HG02759 (cell line): Measurements from ENCODE around the gene TAF4.
"Not testable (repeated sequence)": the region's sequence is repeated elsewhere in the genome, so short reads cannot be mapped to it uniquely, and the experiment has no call there.

Experiments
- ATAC-seq: cut with Tn5 transposase; IDR thresholded peaks from one replicate; pipeline ENCODE4 v1.9.1; 2021; ENCODE audit warnings: mild to moderate bottlenecking, moderate library complexity; ENCODE audit not compliant: unreplicated experiment

TAF4 gene

DNA sequence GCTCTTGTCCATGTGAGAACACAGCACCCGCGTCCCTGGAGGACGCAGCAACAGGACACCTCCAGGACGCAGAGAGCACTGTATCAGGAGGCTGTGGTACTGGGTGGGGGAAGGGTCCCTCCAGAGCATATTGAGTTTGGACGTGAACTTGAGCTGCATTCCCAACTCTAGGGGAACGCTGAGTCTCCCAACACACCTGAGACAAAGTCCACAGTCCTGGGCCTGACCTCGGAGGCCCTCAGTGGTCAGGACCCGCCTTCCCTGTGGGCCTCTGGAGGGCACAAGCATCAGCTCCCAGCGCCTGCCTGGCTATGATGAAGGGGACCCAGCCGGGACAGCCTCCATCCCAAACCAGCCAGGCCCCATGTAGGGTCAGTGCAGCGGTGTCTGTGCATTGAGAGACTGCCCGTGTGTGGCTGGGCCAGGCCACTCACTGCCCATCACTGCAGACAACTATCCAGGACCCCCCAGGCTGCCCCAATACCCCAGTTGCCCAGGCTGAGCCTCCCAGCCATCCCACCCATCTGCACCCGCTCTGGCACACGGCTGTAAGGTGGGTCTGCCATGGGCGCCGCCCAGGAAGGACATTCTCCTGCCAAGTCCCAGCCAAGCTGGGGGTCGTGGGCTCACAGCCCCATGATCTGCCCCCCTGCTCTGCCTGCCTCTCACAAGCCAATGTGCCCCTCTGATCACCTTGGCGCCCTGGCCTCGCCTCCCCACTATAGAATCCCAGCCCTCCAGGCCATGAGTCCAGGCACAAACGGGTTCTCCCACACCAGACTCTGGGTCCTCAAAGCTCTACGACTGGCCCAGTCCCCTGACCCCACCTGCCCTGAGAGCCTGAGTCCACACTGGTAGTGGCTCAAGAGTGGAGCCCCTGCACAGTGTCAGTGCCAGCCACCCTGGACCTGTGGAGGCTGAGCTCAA is 115.7 kb downstream of the TAF4 start:
- no peak for ATAC-seq

DNA sequence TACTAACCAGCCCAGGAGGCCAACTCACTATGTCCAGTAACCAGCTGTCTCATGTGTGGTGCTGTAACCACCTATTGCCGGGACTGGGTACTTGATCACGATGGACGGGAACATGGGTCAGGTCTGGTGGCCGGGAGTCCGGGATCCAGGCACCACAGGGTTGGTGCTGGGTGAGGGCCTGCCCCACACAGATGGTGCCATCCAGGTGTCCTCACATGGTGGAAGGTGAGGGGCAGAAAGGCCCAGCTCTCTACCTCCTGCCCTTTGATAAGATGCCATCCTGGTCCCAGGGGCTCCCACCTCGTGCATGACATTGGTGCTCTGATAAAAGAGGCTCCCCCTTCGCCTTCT is 116.3 kb downstream of the TAF4 start:
- ATAC-seq, result no peak

DNA sequence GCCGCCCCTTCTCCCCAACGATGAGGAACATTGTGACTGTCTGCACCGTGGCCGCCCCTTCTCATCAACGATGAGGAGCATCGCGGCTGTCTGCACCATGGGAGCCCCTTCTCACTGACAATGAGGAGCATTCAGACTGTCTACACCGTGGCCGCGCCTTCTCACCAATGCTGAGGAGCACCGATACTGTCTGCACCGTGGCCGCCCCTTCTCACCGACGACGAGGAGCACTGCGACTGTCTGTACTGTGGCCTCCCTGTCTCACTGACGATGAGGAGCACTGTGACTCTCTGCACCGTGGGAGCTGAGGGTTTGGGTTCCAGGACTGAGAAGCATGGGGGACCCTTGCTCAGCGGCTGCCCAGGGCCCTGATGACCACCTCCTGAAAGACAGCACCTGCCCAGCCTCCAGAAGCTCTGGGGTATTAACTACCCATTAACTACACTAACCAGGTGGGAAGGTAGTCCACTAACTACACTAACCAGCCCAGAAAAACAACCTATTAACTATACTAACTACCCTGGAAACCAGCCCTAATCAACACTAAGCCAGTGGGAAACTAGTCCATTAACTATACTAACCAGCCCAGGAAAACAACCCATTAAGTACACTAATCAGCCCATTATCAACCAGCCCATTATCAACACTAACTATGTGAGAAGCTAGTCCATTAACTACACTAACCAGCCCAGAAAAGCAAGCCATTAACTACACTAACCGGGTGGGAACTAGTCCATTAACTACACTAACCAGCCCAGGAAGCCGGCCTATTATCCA is 116.9 kb downstream of the TAF4 start:
- ATAC-seq, result no peak

DNA sequence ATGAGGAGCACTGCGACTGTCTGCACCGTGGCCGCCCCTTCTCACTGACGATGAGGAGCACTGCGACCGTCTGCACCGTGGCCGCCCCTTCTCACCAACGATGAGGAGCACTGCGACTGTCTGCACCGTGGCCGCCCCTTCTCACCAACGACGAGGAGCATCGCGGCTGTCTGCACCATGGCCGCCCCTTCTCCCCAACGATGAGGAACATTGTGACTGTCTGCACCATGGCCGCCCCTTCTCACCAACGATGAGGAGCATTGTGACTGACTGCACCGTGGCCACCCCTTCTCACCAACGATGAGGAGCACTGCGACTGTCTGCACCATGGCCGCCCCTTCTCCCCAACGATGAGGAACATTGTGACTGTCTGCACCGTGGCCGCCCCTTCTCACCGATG is 117.6 kb downstream of the TAF4 start:
- not testable (repeated sequence) for ATAC-seq

DNA sequence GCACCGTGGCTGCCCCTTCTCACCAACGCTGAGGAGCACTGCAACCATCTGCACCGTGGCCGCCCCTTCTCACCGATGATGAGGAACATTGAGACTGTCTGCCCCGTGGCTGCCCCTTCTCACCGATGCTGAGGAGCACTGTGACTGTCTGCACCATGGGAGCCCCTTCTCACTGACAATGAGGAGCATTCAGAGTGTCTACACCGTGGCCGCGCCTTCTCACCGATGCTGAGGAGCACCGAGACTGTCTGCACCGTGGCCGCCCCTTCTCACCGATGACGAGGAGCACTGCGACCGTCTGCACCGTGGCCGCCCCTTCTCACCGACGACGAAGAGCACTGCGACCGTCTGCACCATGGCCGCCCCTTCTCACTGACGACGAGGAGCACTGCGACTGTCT is 120.2 kb downstream of the TAF4 start:
- ATAC-seq, result not testable (repeated sequence)

DNA sequence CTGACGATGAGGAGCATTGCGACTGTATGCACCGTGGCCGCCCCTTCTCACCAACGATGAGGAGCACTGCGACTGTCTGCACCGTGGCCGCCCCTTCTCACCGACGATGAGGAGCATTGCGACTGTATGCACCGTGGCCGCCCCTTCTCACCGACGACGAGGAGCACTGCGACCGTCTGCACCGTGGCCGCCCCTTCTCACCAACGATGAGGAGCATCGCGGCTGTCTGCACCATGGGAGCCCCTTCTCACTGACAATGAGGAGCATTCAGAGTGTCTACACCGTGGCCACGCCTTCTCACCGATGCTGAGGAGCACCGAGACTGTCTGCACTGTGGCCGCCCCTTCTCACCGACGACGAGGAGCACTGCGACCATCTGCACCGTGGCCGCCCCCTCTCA is 120.7 kb downstream of the TAF4 start:
- not testable (repeated sequence) for ATAC-seq

DNA sequence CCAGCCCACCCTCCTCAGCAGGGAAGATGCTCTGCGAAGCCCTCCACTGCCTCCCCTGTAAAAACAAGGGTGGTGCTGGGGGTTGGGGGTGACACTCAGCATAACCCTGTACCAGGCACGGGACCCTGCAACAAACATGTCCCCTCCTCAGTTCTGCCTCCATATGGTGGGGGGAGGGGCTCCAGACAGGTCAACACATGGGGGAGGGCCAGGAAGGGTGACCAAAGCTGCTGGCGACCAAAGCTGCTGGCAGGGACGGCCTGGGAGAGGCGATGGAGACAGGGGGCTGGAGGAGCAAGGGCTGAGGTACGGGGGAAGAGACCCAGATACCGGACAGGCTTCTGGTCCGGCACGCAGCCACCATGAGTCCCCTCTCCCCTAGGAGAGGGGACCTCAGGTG is 123.2 kb downstream of the TAF4 start:
- ATAC-seq, result no peak

DNA sequence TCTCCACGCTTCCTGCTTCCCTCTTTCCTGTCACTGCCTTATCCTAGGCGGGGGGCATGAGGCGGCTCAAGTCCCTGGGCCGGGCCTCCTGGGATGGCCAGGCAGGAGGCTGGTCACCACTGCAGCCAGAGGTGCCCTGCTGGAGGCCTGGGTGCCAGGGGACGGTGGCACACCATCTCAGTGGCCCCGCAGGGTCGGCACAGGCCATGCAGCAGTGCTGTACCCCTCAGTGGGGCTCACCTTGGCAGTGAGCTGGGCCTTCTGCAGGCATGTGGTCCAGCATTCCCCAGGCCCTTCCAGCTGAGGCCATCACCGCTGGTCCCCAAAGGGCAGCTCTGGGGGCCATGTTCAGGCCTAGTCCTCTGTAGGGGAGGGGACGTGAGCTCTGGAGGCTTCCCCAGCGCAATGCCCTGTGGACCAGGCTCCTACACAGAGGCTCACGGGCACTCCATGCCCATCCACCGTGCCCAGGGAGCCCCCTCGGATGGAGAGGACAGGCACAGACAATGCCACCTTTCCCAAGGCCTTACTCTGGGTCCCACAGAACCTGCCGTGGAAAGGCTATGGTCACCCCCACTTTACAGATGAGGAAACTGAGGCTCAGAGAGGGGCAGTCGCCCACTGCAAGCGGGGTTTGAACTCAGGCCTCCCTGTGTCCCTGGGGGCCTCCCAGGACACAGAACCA is 123.8 kb downstream of the TAF4 start:
- no peak for ATAC-seq

DNA sequence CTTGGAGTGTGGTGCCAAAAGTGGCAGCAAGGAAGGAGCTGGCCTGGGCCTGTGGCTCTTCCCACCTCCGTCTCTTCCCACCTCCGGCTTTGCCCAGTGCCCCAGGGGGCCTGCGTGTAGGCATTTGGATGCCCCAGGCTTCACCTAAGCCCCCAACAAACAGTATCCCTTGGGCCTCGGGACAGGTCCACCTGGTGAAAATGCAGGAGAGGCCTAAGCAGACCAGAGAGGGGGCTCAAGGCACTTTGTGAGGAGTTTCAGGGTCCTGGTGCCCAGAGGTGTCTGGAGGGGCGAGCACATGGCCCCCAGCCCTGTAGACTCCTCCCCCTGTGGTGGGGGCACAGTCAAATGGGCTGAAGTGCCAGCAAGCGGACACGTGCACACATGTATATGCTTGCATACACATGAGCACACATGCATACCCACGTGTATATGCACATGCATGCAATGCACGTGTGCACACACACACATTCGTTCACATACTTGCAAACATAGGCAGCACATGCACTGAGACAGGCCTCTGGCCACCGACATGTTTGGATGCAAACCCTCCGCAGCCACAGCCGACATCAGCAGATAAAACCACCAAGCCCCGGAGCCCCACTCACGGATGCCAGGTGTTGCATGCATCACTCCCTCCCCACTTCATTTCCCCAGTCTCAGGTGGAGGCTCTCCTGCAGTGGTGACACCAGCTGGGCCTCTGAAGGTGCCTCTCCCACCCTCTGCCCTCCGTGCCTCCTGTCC is 124.5 kb downstream of the TAF4 start:
- ATAC-seq, result no peak

DNA sequence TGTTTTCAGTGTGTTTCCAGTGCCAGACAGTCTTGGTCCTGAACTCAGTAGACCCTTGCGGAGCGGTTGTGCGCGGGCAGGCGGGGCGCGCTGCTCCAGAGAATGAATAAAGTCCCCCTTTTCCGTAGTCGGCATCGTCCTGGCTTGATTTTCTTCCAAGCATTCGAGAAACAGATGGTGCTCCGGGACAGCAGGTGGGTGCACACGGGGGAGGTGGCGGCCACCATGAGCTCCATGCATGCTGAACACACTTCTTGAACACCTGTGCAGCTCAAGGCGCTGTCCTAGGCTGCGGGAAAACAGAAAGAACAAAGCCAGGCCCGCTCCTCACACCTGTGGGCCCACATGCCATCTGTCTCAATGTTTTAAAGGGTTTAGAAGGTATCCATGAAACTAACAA is 125.2 kb downstream of the TAF4 start:
- no peak for ATAC-seq

DNA sequence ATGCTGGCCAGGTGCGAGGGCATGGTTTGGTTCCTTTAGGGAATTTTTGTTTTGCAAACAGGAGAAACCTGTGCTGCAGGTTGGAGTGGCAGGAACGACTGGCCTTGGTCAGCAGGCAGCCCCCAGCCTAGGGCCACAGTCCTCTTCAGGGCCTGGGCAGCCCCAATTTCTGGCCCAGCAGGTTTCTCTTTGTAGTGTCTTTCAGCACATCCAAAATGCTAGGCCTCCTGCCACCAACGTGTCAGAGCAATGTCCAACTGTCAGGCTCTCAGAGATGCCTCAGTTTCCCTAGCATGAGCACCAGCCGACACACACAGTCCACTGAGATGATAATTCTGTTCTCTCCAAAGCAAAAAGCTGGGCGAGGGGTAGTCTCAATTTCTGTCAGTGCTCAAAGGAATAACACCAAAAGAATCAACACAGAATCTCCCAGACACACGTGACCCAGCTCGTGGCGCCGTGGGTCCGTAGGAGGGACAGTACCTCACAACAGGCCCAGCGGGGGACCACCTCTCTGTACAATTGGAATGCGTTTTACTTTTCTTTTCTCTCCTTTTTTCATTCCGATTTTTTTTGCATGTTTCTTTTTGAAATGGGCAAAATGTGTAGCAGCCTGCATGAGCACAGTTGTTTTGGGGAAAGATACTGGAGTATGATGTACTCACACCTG is 125.9 kb downstream of the TAF4 start:
- no peak for ATAC-seq

DNA sequence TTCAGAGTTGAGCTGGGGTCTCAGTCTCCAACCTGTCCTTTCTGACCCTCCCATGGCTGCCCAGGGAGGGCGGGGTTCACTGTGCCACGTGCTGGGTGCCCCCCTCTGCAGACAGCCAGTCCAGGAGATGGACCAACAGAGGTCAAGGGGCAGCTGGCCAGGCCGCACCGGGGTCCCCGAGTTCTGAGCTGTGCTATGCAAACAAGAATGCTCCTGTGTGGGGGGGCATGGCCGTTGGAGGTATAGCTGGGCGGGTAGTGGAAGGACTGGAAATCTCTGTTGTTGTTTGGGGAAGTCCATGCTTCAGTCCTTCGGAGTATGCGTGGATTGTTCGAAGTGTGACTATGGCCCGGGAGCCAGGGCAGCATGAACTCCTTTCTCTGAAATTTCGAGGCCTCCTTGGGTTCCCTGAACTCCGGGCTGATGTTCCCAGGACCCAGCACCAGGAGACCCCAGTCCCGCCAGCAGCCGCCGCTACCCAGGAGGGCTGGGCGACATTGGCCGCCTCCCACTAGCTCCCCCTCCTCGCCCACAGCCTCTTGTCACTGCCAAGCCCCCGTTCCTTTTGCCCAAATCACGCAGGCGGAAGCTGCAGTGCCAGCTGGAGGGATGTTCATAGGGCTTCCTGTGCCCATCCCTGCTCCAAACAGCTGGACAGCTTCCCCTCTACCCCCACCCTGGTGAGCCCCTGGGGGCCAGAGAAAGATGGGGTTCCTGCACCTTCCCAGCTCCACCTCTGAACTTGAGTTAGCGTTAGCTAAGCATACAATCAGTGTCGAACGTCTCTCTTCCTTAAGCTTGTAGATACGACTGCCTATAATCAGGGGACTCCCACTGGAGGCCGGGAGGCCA is 126.6 kb downstream of the TAF4 start:
- no peak for ATAC-seq

DNA sequence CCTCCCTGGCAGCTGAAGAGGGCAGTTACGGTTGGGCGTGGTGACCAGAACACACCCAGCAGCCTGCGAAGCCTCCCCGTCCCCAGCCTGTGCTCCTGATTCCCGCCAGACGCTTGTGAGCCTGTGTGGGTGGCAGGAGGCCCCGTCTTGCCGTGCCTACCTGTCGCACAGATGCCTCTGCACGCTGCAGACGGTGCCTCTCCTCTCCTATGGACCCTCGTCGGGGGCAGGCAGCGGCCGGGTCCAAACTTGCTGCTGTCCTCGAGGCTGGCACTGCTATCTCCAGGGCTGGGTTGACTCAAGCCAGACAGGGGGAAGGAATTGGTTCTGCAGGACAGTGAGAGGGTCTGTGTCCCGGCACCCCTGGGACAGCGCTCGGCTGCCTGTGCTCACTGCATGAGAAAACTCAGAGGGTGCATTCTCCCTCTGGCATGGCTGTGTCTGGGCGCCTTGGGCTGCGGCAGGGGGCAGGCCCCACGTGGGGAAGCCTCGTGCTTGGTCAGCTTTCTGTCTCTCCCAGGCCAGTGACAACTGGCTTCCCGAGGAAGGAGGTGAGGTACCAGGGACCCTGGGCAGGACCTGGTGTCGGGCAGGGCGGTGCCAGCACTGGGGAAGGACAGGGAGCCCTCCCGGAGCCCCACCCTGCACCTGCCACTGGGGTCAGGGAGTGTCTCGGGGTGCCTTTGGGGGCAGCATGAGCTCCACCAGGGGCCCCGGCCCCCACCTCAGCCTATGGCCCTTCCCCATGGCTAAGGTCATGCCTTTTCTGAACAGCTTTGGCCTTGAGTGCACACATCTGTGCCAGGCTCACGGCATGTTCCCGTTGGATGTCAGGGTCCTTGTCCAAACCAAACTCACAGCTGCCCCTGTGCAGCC is 127.5 kb downstream of the TAF4 start:
- no peak for ATAC-seq

DNA sequence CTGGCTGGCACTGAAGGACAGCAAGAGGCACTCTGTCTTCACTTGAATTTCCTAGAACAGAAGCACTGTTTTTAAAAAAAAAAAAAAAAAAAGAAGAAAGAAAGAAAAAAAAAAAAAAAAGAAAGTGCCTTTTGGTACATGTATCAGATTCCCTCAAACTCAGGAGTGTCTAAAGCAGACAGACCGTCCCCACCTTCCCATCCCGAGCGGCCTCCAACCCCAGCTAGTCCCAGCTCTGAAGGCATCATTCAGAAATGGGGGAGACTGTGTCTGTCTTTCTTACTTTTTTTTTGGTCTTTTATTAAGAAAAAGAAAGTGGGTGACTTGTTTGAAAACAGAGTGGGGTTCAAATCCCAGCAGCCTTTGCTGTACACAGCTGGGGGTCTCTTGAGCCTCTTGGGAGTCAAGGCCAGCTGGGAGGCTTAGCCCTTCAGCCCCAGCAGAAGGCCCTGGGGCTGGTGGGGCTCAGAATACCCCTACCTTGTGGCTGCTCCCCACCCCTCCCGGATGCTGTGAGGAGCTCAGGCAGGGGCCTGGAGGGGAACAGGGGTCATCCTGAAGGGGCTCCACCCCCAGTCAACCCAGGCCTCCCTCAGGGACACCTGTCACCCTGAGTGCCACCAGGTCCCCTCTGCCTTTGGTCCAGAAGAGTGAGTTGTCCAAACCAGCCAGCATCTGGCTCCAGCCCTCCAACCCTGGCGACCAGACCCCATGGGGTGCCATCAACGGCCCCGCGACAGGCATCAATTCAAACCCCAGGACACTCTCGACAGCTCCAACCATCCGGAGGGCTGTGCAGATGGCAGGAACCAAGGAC is 128.3 kb downstream of the TAF4 start:
- ATAC-seq, result no peak

DNA sequence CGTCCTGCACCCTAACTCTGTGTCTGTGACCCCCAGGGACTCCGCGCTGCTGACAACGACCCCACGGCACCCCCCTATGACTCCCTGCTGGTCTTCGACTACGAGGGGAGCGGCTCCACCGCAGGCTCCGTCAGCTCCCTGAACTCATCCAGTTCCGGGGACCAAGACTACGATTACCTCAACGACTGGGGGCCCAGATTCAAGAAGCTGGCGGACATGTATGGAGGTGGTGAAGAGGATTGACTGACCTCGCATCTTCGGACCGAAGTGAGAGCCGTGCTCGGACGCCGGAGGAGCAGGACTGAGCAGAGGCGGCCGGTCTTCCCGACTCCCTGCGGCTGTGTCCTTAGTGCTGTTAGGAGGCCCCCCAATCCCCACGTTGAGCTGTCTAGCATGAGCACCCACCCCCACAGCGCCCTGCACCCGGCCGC is 129.0 kb downstream of the TAF4 start:
- ATAC-seq, result no peak

DNA sequence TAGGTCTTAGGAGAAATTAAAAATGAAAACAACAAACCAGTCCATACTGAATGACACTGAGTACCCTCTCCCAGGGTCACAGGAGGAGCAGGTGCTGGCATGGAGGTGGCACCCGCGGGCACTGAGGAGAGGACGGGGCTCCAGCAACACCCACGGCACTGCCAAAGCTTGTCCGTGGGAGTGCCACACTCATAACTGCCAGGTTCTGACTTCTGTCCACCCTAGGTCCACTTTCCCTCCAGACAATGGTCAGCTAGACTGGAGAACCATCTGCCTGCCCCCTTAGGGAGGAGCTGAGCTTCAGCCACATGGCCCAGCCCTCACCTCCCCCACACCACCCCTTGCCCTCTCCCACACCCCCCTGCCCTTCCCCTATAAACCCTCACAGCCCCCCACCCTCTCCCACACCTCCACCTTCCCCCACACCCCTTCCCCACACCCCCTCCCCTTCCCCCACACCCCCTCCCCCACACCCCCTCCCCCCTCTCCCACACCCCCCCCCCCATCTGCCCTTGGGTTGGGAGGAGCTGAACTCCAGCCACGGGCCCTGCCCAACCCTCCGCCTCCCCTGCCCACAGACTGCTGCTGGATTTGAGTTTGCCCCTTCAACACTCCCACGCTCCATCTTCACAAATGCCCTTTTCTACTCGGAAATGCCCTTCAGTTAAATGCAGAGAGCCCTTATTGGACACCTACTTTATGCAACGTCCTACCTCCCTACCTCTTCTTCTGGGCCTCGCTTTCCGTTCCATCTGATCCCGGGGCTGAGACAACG is 129.6 kb downstream of the TAF4 start:
- no peak for ATAC-seq
